Measurements from ENCODE around the gene MYH9.

MYH9 gene

DNA sequence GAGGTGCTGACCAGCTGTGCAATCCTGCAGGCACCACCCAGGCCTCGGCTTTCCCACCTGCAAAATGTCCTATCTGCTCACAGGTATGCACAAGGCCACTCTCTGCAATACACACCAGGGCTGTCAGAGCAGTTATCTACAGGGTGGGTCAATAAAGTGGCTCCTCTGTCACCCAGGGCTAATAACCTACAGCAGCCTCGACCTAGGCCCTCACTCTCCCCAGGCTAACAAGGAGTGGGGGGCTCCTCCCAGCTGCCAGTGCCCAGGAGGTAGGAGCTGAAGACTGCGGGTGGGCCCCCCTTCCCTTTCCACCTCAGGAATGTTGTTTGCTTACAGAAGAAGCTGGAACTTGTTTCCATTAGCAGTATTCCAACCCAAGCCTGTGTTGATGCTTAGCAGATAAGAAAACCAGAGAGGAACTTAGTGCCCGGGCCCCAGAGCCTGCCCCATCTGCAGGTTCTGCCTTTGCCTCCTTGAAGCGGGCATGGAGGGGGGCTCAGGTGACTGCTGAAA lies 26.8 kb downstream of the MYH9 start:
- H3K4me3 ChIP-seq (ENCODE audit: low read depth in 1 of 5, low read length in 5 of 5) = peak overlapping the region in 1 of 5 donors; percentile 10
- peaks cover 0 to 13% (median 2%) of the 10 kb centered on the region in 5 donors for H3K36me3 ChIP-seq (ENCODE audit: control insufficient read depth in 5 of 5, insufficient read depth in 5 of 5, low read length in 5 of 5)
- H3K27ac ChIP-seq (ENCODE audit: low read depth, low read length) = peak overlapping the region; percentile 79
- H3K9ac ChIP-seq (ENCODE audit: low read length in 5 of 5) = no peak overlapping the region
- no peaks in the 10 kb centered on the region for H3K27me3 ChIP-seq (ENCODE audit: control insufficient read depth in 5 of 5, insufficient read depth in 4 of 5, low read length in 5 of 5)
- H3K9me3 ChIP-seq (ENCODE audit: control insufficient read depth in 5 of 5, low read length in 5 of 5) = no peaks in the 10 kb centered on the region
- peaks cover 28 to 97% (median 70%) of the 10 kb centered on the region in 5 donors for H3K4me1 ChIP-seq (ENCODE audit: control insufficient read depth in 5 of 5, insufficient read depth in 5 of 5, low read length in 5 of 5)

DNA sequence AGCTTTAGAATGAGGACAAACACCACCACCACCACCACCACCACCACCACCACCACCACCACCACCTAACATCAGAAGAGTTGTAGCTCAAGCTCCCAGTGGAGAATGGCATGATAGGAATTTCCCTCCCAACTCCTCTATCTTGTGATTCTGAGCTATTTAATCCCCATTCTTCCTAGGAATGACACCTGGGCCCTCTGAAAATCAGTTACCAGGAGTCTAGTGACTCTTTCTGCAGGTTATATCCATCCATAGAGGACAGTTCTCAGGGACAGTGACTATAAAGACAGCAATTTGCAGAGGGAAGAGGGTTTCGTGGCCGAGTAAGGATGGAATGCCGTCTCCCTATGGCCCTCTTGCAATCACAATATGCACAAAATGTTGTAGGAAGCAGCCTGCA lies 27.8 kb downstream of the MYH9 start:
- no peak overlapping the region for H3K9ac ChIP-seq (ENCODE audit: low read length in 5 of 5)
- peaks cover 0 to 13% (median 2%) of the 10 kb centered on the region in 5 donors for H3K36me3 ChIP-seq (ENCODE audit: control insufficient read depth in 5 of 5, insufficient read depth in 5 of 5, low read length in 5 of 5)
- no peak overlapping the region for H3K4me3 ChIP-seq (ENCODE audit: low read depth in 1 of 5, low read length in 5 of 5)
- H3K9me3 ChIP-seq (ENCODE audit: control insufficient read depth in 5 of 5, low read length in 5 of 5) = no peaks in the 10 kb centered on the region
- peaks cover 28 to 97% (median 74%) of the 10 kb centered on the region in 5 donors for H3K4me1 ChIP-seq (ENCODE audit: control insufficient read depth in 5 of 5, insufficient read depth in 5 of 5, low read length in 5 of 5)
- H3K27me3 ChIP-seq (ENCODE audit: control insufficient read depth in 5 of 5, insufficient read depth in 4 of 5, low read length in 5 of 5) = no peaks in the 10 kb centered on the region
- peak overlapping the region; percentile 87 for H3K27ac ChIP-seq (ENCODE audit: low read depth, low read length)

DNA sequence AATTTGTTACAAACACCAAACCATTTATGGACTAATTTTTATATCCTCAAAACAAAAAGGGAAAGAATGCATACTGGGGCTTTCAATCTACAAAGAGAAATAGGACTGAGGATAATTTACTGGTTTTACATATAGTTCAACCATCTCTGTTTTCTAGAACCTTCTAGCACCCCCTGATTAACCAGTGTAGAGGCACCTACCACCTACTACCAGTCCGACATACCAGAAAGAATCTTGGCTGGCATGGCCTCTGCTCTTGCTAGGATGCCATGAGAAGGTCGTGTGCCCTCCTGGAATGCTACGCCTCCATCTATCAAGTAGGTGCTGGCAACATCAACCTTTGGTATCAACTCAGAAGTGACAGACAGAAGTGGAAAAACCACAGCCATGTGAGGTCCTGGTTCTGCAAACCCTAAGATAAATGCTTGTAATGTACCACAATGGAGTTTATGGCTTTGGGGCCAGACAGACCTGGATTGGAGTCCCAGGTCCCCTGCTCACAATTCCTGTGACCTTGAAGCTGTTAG lies 28.2 kb downstream of the MYH9 start:
- H3K27ac ChIP-seq (ENCODE audit: low read depth, low read length) = peak overlapping the region; percentile 87
- peak overlapping the region in 1 of 5 donors; percentile 58 for H3K9ac ChIP-seq (ENCODE audit: low read length in 5 of 5)
- H3K4me1 ChIP-seq (ENCODE audit: control insufficient read depth in 5 of 5, insufficient read depth in 5 of 5, low read length in 5 of 5) = peaks cover 30 to 97% (median 75%) of the 10 kb centered on the region in 5 donors
- no peaks in the 10 kb centered on the region for H3K27me3 ChIP-seq (ENCODE audit: control insufficient read depth in 5 of 5, insufficient read depth in 4 of 5, low read length in 5 of 5)
- no peak overlapping the region for H3K4me3 ChIP-seq (ENCODE audit: low read depth in 1 of 5, low read length in 5 of 5)
- H3K9me3 ChIP-seq (ENCODE audit: control insufficient read depth in 5 of 5, low read length in 5 of 5) = no peaks in the 10 kb centered on the region
- peaks cover 0 to 13% (median 2%) of the 10 kb centered on the region in 5 donors for H3K36me3 ChIP-seq (ENCODE audit: control insufficient read depth in 5 of 5, insufficient read depth in 5 of 5, low read length in 5 of 5)

DNA sequence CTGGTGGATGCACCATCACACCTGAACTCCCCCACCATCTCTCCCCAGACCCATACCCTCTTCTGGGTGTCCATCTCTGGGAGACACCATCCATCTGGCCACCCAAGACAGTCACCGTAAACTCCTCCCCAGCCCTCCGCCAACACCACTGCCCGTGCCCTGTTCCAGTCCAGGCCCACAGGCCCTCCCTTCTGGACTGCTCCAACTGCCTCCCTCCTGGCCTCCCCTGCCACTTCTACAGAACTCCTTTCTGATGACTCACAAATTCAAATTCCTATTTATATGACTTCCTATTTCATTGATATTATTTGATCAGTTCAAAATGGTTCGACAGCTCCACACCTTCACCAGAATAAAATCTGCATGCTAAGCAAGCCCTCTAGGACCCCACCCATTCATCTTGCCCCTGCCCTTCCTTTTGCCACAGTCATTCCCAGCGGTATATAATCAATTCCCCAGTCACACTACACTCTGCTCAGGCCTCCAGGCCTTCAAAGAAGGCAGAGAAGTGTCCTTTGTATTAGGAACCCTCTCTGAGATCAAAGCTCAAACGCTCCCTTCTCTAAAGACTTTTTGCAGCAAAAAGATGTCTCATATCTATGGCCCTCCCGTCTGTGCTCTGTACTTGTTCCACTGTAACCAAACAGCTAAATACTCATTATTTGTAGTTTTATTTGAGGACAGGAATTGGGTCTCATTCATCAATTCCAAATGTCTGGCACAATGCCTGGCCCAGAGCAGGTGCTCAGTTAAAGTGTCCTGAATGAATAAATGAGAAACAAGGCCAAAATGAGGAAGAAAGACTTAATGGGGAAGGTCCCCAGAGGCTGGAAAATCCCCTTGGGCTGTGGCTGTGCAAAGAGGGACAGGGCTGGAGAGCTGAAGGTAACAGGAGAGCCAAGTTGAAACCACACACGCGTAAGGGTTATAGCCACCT lies 29.0 kb downstream of the MYH9 start:
- Histone ChIP-seq H3K27me3 (ENCODE audit: control insufficient read depth in 5 of 5, insufficient read depth in 4 of 5, low read length in 5 of 5) (no peaks in the 10 kb centered on the region), H3K27ac (ENCODE audit: low read depth, low read length) (peak overlapping the region; percentile 87), H3K4me3 (ENCODE audit: low read depth in 1 of 5, low read length in 5 of 5) (no peak overlapping the region), H3K36me3 (ENCODE audit: control insufficient read depth in 5 of 5, insufficient read depth in 5 of 5, low read length in 5 of 5) (peaks cover 0 to 13% (median 2%) of the 10 kb centered on the region in 5 donors), H3K9me3 (ENCODE audit: control insufficient read depth in 5 of 5, low read length in 5 of 5) (no peaks in the 10 kb centered on the region), H3K9ac (ENCODE audit: low read length in 5 of 5) (peak overlapping the region in 2 of 5 donors; percentile 37 to 58), H3K4me1 (ENCODE audit: control insufficient read depth in 5 of 5, insufficient read depth in 5 of 5, low read length in 5 of 5) (peaks cover 25 to 97% (median 74%) of the 10 kb centered on the region in 5 donors)

DNA sequence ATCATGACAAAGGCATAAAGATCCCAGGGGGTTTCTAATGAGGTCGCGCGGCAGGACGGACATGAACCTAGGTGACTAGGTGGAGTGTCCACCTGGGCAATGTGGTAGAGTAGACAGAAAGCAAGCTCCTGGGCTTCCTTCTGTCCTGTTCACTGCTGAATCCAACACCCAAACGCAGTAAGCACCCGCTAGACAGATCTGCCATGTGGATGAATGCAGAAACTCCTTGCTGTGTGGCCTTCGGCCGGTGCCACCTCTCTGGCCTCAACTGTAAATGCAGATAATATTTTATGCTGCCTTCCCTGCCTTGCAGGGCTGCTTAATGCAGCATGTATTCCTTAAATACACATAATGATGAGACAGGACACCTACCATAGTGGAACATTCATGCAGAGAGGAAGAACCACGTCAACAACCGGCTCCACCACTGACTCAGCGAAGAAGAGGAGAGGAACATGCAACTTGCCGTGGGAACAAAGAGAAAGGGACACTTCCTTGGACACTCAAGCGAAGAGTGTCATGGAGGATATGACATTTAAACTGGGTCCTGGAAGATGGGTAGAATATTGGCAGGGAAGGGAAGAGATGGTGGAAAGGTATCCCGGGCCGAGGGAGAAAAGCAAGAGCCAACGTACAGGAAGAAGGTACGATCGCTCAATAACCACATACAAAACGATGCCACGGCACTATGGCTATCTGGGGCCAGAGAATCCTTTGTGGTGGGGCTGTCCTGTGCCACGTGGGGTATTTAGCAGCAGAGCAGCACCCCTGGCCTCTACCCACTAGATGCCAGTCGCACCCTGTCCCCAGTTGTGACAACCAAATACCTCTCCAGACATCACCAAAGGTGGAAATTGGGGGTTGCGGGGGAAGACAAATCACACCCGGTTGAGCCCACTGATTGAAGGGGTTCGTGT lies 30.8 kb downstream of the MYH9 start:
- no peaks in the 10 kb centered on the region for H3K9me3 ChIP-seq (ENCODE audit: control insufficient read depth in 5 of 5, low read length in 5 of 5)
- no peak overlapping the region for H3K9ac ChIP-seq (ENCODE audit: low read length in 5 of 5)
- peak overlapping the region in 2 of 5 donors; percentile 12 to 13 for H3K4me3 ChIP-seq (ENCODE audit: low read depth in 1 of 5, low read length in 5 of 5)
- peaks cover 0 to 5% (median 0%) of the 10 kb centered on the region in 5 donors for H3K36me3 ChIP-seq (ENCODE audit: control insufficient read depth in 5 of 5, insufficient read depth in 5 of 5, low read length in 5 of 5)
- H3K27ac ChIP-seq (ENCODE audit: low read depth, low read length) = peak overlapping the region; percentile 87
- peaks cover 24 to 96% (median 74%) of the 10 kb centered on the region in 5 donors for H3K4me1 ChIP-seq (ENCODE audit: control insufficient read depth in 5 of 5, insufficient read depth in 5 of 5, low read length in 5 of 5)
- no peaks in the 10 kb centered on the region for H3K27me3 ChIP-seq (ENCODE audit: control insufficient read depth in 5 of 5, insufficient read depth in 4 of 5, low read length in 5 of 5)

DNA sequence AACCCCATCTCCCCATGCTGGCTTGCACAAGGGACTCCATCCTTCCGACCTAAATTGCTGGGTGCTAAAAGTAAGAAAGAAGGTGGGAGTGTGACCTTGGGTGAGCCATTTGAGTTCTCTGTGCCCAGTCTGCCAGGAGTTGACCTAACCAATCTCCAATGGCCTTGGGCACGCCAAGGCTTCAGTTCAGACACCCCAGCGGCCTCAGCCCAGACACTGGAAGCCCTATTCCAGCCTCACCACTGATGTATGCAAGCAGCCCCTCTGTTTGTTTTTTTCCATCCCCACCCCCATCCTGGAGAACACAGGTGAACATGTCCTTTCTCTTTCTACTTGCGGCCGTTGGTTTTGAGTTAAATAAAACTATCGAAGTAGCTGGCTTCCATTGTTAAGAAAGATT lies 31.9 kb downstream of the MYH9 start:
- Histone ChIP-seq H3K27me3 (ENCODE audit: control insufficient read depth in 5 of 5, insufficient read depth in 4 of 5, low read length in 5 of 5) (no peaks in the 10 kb centered on the region), H3K4me1 (ENCODE audit: control insufficient read depth in 5 of 5, insufficient read depth in 5 of 5, low read length in 5 of 5) (peaks cover 33 to 97% (median 81%) of the 10 kb centered on the region in 5 donors), H3K36me3 (ENCODE audit: control insufficient read depth in 5 of 5, insufficient read depth in 5 of 5, low read length in 5 of 5) (peaks cover 0 to 5% (median 0%) of the 10 kb centered on the region in 5 donors), H3K4me3 (ENCODE audit: low read depth in 1 of 5, low read length in 5 of 5) (no peak overlapping the region), H3K9me3 (ENCODE audit: control insufficient read depth in 5 of 5, low read length in 5 of 5) (no peaks in the 10 kb centered on the region), H3K27ac (ENCODE audit: low read depth, low read length) (peak overlapping the region; percentile 87), H3K9ac (ENCODE audit: low read length in 5 of 5) (peak overlapping the region in 2 of 5 donors; percentile 22 to 64)

DNA sequence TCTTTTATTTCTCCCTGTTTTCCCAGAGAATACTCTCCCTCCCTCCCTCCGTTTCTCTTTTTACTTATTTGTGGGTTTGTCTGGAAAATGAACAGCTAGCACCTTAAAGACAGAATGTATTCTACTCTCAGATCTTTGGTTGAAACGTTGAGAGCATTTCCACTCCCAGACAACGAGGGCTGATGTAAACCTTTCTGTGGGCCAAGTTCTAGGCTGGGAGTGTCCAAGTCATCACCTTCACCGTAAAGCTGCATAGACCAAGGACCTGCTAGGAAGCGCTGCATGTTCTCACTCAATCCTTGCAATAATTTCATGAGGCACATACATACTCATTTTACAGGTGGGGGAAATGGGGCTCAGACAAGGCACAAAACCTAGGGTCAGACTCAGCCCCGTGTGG lies 32.4 kb downstream of the MYH9 start:
- H3K27ac ChIP-seq (ENCODE audit: low read depth, low read length) = peak overlapping the region; percentile 87
- peaks cover 0 to 5% (median 0%) of the 10 kb centered on the region in 5 donors for H3K36me3 ChIP-seq (ENCODE audit: control insufficient read depth in 5 of 5, insufficient read depth in 5 of 5, low read length in 5 of 5)
- H3K27me3 ChIP-seq (ENCODE audit: control insufficient read depth in 5 of 5, insufficient read depth in 4 of 5, low read length in 5 of 5) = no peaks in the 10 kb centered on the region
- H3K4me1 ChIP-seq (ENCODE audit: control insufficient read depth in 5 of 5, insufficient read depth in 5 of 5, low read length in 5 of 5) = peaks cover 31 to 98% (median 82%) of the 10 kb centered on the region in 5 donors
- peak overlapping the region in 2 of 5 donors; percentile 29 to 33 for H3K4me3 ChIP-seq (ENCODE audit: low read depth in 1 of 5, low read length in 5 of 5)
- peak overlapping the region in 4 of 5 donors; percentile 8 to 62 (median 22) for H3K9ac ChIP-seq (ENCODE audit: low read length in 5 of 5)
- no peaks in the 10 kb centered on the region for H3K9me3 ChIP-seq (ENCODE audit: control insufficient read depth in 5 of 5, low read length in 5 of 5)

DNA sequence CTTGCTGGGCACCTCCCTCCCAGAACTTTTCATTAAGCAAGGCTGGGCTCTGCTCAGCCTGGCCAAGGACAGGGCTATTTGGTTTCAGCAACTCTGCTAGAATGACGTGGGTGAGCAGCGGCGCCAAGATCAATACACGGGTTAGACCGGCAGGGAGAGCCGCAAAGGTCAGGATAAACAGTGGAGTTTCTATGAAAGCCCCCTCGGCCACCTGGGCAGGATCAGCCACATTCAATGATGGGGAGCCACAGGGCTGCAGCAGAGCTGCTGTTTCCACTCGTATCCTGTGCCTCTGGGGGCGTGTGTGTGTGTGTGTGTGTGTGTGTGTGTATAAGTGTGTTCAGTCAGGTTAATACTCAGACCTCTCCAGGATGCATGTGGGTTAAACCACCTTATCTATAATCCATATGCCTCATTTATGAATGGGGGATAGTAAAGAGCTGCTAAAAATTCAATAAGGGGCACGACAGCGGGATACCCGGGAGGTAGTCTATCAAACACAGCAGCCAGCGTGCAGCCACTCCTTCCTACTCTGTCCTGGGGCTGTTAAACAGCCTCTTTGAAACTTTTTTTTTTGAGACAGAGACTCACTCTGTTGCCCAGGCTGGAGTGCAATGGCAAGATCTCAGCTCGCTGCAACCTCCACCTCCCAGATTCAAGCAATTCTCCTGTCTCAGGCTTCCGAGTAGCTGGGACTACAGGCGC lies 34.8 kb downstream of the MYH9 start:
- peak overlapping the region; percentile 87 for H3K27ac ChIP-seq (ENCODE audit: low read depth, low read length)
- no peaks in the 10 kb centered on the region for H3K9me3 ChIP-seq (ENCODE audit: control insufficient read depth in 5 of 5, low read length in 5 of 5)
- no peaks in the 10 kb centered on the region for H3K27me3 ChIP-seq (ENCODE audit: control insufficient read depth in 5 of 5, insufficient read depth in 4 of 5, low read length in 5 of 5)
- peak overlapping the region in 1 of 5 donors; percentile 21 for H3K9ac ChIP-seq (ENCODE audit: low read length in 5 of 5)
- no peak overlapping the region for H3K4me3 ChIP-seq (ENCODE audit: low read depth in 1 of 5, low read length in 5 of 5)
- H3K4me1 ChIP-seq (ENCODE audit: control insufficient read depth in 5 of 5, insufficient read depth in 5 of 5, low read length in 5 of 5) = peaks cover 27 to 95% (median 76%) of the 10 kb centered on the region in 5 donors
- peaks cover 0 to 11% (median 3%) of the 10 kb centered on the region in 5 donors for H3K36me3 ChIP-seq (ENCODE audit: control insufficient read depth in 5 of 5, insufficient read depth in 5 of 5, low read length in 5 of 5)

Data from subcutaneous abdominal adipose tissue (tissue), 5 donors.